HUES48 (cell line): ENCODE measurements around the gene BACH1.
"Not testable (repeated sequence)": the region's sequence is repeated elsewhere in the genome, so short reads cannot be mapped to it uniquely, and the experiment has no call there.

Experiments
- H3K27ac ChIP-seq: one replicate; pipeline ENCODE4 v1.7.0; 2013; ENCODE audit warnings: low read depth, low read length, inconsistent platforms
- H3K27me3 ChIP-seq: 2 replicates; pipeline ENCODE4 v1.6.1; 2013; ENCODE audit warnings: mild to moderate bottlenecking, low read length; ENCODE audit not compliant: control insufficient read depth, insufficient read depth
- H3K36me3 ChIP-seq: 2 replicates; pipeline ENCODE4 v1.6.1; 2013; ENCODE audit warnings: low read length; ENCODE audit not compliant: control insufficient read depth, insufficient read depth
- H3K4me1 ChIP-seq: 2 replicates; pipeline ENCODE4 v1.6.1; 2013; ENCODE audit warnings: mild to moderate bottlenecking, low read length; ENCODE audit not compliant: control insufficient read depth, insufficient read depth
- H3K4me3 ChIP-seq: 2 replicates; pipeline ENCODE4 v1.5.1; 2013; ENCODE audit warnings: mild to moderate bottlenecking, low read depth, low read length
- H3K9ac ChIP-seq: 2 replicates; pipeline ENCODE4 v1.6.1; 2013; ENCODE audit warnings: mild to moderate bottlenecking, low read depth, low read length, moderate library complexity
- H3K9me3 ChIP-seq: 2 replicates; pipeline ENCODE4 v1.6.1; 2013; ENCODE audit warnings: low read length; ENCODE audit not compliant: control insufficient read depth, insufficient read depth

Gene BACH1

DNA sequence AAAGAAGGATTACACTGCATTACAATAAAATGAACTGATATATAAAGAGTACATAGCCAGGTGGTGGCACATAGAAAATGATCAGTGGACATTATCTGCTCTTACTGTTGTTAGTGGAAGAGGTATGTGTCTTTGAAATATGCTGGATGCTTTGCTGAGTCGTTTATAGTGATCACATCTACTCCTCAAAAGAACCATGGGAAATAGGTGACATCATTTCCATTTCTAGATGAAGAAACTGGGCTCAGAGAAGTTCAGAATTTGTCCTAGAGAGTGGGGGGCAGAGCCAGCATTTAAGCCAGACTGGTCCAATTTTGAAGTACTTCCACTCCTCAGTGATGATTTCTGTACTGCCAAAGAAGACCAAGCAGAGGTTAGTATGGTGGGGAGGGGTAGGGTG is 34.0 kb upstream of the BACH1 start:
- H3K27ac ChIP-seq, result no peak overlapping the region
- no peaks in the 10 kb centered on the region for H3K4me1 ChIP-seq
- no peak overlapping the region for H3K9ac ChIP-seq
- H3K36me3 ChIP-seq, result no peaks in the 10 kb centered on the region
- H3K27me3 ChIP-seq, result no peaks in the 10 kb centered on the region
- H3K4me3 ChIP-seq, result no peak overlapping the region
- no peaks in the 10 kb centered on the region for H3K9me3 ChIP-seq

DNA sequence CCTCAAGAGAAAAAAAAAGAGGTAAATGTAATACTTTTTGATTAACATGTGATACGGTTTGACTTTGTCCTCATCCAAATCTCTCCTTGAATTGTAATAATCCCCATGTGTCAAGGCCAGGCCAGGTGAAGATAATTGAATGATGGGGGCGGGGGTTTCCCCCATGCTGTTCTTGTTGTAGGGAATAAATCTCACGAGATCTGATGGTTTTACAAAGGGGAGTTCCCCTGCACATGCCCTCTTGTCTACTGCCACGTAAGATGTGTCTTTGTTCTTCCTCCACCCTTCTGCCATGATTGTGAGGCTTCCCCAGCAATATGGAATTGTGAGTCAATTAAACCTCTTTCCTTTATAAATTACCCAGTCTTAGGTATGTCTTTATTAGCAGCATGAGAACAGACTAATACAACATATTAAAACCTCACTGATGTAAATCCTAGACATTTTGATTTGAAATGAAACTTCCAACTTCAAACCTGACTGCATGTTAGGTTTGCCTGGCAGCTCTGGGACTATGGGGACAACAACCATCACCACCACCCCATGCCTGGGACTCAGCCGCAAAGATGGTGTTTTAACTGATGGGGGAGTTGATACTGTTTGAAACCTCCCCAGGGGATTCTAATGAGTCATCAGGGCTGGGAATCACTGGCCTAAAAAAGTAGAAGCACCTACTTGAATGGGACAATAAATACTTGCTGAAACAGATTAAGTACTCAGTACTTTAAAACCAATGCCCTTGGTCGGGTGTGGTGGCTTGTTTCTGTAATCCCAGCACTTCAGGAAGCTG is 32.8 kb upstream of the BACH1 start:
- Histone ChIP-seq H3K9me3 (no peaks in the 10 kb centered on the region), H3K27me3 (no peaks in the 10 kb centered on the region), H3K4me3 (no peak overlapping the region), H3K27ac (no peak overlapping the region), H3K9ac (no peak overlapping the region), H3K36me3 (no peaks in the 10 kb centered on the region), H3K4me1 (no peaks in the 10 kb centered on the region)

DNA sequence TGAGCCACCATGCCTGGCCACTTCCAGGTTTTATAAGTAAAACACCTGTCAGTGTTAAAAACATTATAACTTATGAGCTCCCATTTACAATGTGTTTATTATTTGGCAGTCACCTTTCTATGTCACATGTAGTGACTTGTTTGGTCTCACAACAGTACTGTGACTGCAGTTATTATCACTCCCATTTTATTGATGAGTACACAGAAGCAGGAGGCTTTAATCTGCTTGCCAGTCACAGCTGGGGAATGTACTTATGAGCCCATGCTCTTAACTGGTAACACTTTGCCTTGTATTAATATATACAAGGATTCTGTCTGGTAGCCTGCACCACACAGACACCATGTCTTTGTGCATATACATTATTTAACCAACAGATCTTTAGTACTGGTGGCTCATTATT is 31.1 kb upstream of the BACH1 start:
- H3K36me3 ChIP-seq, result no peaks in the 10 kb centered on the region
- H3K9me3 ChIP-seq, result no peaks in the 10 kb centered on the region

DNA sequence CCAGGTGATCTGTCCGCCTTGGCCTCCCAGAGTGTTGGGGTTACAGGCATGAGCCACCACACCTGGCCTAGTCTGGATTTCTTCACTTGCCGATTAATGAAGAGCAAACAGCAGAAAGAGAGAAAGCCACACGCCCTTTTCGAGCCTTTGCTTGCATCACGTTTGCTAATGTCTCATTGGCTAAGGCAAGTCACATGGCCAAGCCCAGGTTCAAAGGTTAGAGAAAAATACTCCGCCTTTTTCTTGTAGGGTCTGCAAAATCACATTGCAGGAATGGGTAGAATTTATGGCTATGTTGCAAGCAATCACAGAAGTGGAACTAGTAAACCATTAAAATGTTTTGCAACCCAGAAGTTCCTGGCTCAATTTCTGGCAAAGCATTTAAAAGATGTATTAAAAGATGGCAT is 26.8 kb upstream of the BACH1 start:
- no peak overlapping the region for H3K4me3 ChIP-seq
- no peaks in the 10 kb centered on the region for H3K36me3 ChIP-seq
- no peak overlapping the region for H3K27ac ChIP-seq
- no peaks in the 10 kb centered on the region for H3K9me3 ChIP-seq
- no peaks in the 10 kb centered on the region for H3K27me3 ChIP-seq
- no peaks in the 10 kb centered on the region for H3K4me1 ChIP-seq
- no peak overlapping the region for H3K9ac ChIP-seq

More for the DNA sequence above, 31.1 kb upstream of the BACH1 start:
- H3K27ac ChIP-seq, result no peak overlapping the region
- H3K4me1 ChIP-seq, result no peaks in the 10 kb centered on the region
- no peak overlapping the region for H3K9ac ChIP-seq
- H3K4me3 ChIP-seq, result no peak overlapping the region
- no peaks in the 10 kb centered on the region for H3K27me3 ChIP-seq

DNA sequence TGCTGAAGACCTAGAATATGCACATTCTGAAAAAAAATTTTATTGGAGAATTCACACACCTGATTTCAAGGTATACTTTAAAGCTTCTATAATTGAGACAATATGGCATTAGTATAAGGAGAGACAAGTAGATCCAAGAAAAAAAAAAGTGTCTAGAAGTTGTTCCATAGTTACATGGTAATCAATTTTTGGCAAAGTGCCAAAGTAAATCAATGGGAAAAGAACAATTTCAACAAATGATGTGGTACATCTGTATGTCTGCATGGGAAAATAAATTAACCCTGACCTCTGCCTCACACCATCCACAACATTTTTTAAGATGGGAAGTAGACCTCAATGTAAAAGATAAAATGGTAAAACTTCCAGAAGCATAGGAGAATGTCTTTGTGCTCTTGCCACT is 21.3 kb upstream of the BACH1 start:
- Histone ChIP-seq H3K4me1 (no peaks in the 10 kb centered on the region), H3K36me3 (no peaks in the 10 kb centered on the region), H3K9ac (no peak overlapping the region), H3K4me3 (no peak overlapping the region), H3K27ac (no peak overlapping the region), H3K9me3 (no peaks in the 10 kb centered on the region), H3K27me3 (no peaks in the 10 kb centered on the region)

DNA sequence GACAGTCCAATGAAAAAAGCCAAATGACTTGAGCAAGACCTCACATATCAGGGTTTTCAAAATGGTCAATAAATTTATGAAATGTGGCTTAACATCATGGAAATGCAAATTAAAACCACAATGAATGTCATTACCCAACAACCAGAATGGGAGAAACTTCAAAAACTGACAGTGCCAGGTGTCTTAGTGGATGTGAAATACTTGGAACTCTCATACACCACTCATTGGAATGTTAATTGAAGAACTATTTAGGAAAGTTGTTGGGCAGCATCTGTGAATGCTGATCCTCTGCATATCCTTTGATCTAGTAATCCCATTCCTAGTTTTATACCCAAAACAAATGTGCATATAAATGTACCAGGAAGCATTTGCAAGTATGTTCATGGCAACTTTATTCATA is 19.2 kb upstream of the BACH1 start:
- no peak overlapping the region for H3K4me3 ChIP-seq
- no peak overlapping the region for H3K9ac ChIP-seq
- H3K9me3 ChIP-seq, result no peaks in the 10 kb centered on the region
- H3K27me3 ChIP-seq, result no peaks in the 10 kb centered on the region
- H3K4me1 ChIP-seq, result no peaks in the 10 kb centered on the region
- H3K36me3 ChIP-seq, result no peaks in the 10 kb centered on the region
- H3K27ac ChIP-seq, result no peak overlapping the region

DNA sequence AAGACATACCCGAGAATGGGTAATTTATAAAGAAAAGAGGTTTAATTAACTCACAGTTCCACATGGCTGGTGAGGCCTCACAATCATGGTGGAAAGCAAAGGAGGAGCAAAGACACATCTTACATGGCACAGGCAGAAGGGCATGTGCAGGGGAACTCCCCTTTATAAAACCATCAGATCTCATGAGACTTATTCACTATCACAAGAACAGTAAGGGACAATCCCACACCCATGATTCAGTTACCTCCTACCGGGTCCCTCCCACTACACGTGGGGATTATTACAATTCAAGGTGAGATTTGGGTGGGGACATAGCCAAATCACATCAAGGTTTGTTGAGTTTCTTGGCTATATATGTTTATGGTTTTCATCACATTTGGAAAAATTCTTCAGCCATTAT is 16.9 kb upstream of the BACH1 start:
- H3K27me3 ChIP-seq, H3K4me3 ChIP-seq, H3K4me1 ChIP-seq, H3K36me3 ChIP-seq, H3K9ac ChIP-seq, H3K27ac ChIP-seq, H3K9me3 ChIP-seq: not testable (repeated sequence)

DNA sequence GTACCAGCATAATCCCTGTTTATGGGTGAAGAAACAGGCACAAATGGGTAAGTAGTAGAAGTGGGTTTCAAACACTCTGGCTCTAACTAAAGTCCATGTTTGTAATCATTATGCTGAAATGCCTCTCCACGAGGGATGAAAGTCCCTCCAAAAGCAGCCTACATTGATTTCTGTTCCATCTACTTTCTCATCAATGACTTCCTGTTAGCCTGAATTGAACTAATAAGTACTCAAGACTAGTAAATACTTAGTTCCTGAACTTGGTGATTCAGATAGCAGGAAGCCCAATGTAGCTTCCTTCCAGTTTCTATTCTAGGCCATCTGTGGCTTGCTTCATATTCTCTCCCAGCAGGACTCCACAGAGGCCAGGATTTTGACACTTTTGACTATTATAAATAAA is 11.3 kb upstream of the BACH1 start:
- Histone ChIP-seq H3K9ac (no peak overlapping the region), H3K27ac (no peak overlapping the region)

DNA sequence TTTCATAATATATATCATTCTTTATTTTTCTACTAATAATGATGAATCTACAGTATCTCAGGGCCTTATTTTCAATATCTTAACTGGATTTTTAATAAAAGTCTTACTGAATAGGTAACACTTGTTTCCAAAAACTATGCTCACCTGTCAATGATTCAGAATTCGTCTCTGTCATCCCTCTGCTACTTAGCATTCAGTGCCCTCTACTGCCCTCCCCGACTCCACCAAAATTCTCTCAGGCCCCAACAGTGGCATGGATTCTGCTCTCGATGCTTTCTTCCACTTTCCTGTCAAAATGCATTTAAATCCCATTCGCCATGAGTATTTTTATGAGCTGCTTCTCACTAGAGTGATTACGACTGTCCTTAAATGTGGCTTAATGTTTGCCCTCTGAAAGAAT is 10.5 kb upstream of the BACH1 start:
- Histone ChIP-seq H3K9me3 (no peaks in the 10 kb centered on the region), H3K36me3 (no peaks in the 10 kb centered on the region), H3K27ac (no peak overlapping the region)

More for the DNA sequence above, 11.3 kb upstream of the BACH1 start:
- Histone ChIP-seq H3K36me3 (no peaks in the 10 kb centered on the region), H3K4me1 (no peaks in the 10 kb centered on the region; the same call in 1 of the 2 replicates), H3K27me3 (no peaks in the 10 kb centered on the region), H3K4me3 (no peak overlapping the region), H3K9me3 (no peaks in the 10 kb centered on the region)

DNA sequence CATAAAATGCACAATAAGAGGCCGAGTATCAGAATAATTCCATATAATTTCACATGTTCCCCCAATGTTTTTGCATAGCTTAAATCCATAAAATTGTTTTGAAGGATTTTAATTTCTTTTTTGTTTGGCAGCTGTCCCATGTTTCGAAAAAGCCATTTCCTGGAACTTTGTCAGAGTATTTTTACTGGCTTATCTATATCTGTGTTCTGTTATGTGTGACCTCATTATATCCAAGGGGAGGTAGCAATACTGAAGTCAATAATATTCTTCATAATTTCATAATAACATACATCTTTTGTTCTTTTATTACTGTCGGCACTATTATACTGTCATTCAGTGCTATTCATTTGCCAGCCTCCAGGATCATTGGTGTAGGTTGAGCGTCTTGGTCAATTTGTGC is 9.4 kb upstream of the BACH1 start:
- Histone ChIP-seq H3K4me1 (no peaks in the 10 kb centered on the region; the same call in 1 of the 2 replicates), H3K4me3 (no peak overlapping the region), H3K36me3 (no peaks in the 10 kb centered on the region), H3K9me3 (no peaks in the 10 kb centered on the region), H3K27ac (no peak overlapping the region), H3K9ac (no peak overlapping the region), H3K27me3 (no peaks in the 10 kb centered on the region)

More for the DNA sequence above, 10.5 kb upstream of the BACH1 start:
- Histone ChIP-seq H3K27me3 (no peaks in the 10 kb centered on the region), H3K9ac (no peak overlapping the region), H3K4me3 (no peak overlapping the region), H3K4me1 (no peaks in the 10 kb centered on the region; the same call in 1 of the 2 replicates)

DNA sequence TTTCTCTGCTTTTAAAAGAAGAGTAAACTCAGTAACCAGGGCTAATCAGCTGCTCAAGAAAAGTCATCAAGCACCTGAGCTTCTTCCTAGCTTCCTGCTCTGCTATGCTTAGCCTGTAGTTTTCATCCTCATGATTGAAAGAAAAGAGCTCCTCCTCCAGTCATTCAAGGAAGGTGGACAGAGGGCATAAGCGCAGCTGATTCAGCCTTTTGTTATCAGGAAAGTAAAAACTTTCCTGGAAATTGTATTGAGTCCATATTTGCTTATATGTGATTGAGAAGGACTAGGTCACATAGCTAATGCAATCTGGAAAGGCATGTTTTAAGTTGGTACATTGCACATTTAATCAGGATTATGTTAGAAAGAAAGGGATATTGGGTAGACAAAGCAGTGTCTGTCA is 8.5 kb upstream of the BACH1 start:
- Histone ChIP-seq H3K27me3 (no peaks in the 10 kb centered on the region), H3K36me3 (no peaks in the 10 kb centered on the region), H3K9ac (no peak overlapping the region), H3K27ac (no peak overlapping the region), H3K4me3 (no peak overlapping the region), H3K4me1 (no peaks in the 10 kb centered on the region; the same call in 1 of the 2 replicates), H3K9me3 (no peaks in the 10 kb centered on the region)
